ENCODE data around the gene ZDHHC11. TPM values are rescaled to one million over a fixed set of nuclear protein-coding genes. Genes with fewer than 3 reads are reported as not detected.
A peak's percentile ranks its signal among the peaks of the same experiment; 100 is the strongest.

The ZDHHC11 gene
- total and polyA plus RNA-seq, 2 experiments from 2014 or later = 8.0 to 29.1 TPM

DNA sequence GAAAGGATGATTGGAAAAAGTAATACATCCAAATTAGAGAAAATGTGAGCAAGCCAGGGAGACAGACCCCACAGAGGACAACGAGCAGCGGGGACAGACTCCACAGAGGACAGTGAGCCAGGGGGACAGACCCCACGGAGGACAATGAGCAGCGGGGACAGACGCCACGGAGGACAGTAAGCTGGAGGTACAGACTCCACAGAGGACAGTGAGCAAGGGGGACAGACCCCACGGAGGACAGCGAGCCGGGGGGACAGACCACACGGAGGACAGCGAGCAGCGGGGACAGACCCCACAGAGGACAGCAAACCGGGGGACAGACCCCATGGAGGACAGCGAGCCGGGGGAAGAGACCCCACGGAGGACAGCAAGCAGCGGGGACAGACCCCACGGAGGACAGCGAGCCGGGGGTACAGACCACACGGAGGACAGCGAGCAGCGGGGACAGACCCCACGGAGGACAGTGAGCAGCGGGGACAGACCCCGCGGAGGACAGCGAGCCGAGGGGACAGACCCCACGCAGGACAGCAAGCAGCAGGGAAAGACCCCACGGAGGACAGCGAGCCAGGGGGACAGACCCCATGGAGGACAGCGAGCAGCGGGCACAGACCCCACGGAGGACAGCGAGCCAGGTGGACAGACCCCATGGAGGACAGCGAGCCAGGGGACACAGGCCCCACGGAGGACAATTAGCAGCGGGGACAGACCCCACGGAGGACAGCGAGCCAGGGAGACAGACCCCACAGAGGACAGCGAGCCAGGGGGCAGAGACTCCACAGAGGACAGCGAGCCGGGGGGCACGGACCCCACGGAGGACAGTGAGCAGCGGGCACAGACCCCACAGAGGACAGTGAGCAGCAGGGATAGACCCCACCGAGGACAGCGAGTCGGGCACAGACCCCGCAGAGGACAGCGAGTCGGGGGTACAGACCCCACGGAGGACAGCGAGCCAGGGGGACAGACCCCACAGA, 1.9 kb upstream of the ZDHHC11 start:
- no peaks in the 10 kb centered on the region for H3K27me3 ChIP-seq (ENCODE audit: insufficient read depth)
- TF ChIP-seq, protein P1, sequence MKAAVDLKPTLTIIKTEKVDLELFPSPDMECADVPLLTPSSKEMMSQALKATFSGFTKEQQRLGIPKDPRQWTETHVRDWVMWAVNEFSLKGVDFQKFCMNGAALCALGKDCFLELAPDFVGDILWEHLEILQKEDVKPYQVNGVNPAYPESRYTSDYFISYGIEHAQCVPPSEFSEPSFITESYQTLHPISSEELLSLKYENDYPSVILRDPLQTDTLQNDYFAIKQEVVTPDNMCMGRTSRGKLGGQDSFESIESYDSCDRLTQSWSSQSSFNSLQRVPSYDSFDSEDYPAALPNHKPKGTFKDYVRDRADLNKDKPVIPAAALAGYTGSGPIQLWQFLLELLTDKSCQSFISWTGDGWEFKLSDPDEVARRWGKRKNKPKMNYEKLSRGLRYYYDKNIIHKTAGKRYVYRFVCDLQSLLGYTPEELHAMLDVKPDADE (IDR thresholded peaks at IDR 0.05) = no peak
- TF ChIP-seq CREB1 (CRISPR knock-in tag; IDR thresholded peaks at IDR 0.05; ENCODE audit: low read depth) = no peak
- TF ChIP-seq EZH2phosphoT487 (IDR thresholded peaks at IDR 0.05; ENCODE audit: unreplicated experiment) = no peak
- TF ChIP-seq ZNF331 (CRISPR knock-in tag; IDR thresholded peaks at IDR 0.05; ENCODE audit: low read depth) = no peak
- TF ChIP-seq EZH2 (IDR thresholded peaks at IDR 0.05; ENCODE audit: low read depth, unreplicated experiment) = no peak
- TF ChIP-seq ZNF114 (CRISPR knock-in tag; IDR thresholded peaks at IDR 0.05) = no peak
- no peak for TF ChIP-seq NANOG (IDR thresholded peaks at IDR 0.05; ENCODE audit: borderline replicate concordance)
- no peak for TF ChIP-seq STAT1 (IDR thresholded peaks at IDR 0.05; ENCODE audit: unreplicated experiment)
- TF ChIP-seq, protein P2, sequence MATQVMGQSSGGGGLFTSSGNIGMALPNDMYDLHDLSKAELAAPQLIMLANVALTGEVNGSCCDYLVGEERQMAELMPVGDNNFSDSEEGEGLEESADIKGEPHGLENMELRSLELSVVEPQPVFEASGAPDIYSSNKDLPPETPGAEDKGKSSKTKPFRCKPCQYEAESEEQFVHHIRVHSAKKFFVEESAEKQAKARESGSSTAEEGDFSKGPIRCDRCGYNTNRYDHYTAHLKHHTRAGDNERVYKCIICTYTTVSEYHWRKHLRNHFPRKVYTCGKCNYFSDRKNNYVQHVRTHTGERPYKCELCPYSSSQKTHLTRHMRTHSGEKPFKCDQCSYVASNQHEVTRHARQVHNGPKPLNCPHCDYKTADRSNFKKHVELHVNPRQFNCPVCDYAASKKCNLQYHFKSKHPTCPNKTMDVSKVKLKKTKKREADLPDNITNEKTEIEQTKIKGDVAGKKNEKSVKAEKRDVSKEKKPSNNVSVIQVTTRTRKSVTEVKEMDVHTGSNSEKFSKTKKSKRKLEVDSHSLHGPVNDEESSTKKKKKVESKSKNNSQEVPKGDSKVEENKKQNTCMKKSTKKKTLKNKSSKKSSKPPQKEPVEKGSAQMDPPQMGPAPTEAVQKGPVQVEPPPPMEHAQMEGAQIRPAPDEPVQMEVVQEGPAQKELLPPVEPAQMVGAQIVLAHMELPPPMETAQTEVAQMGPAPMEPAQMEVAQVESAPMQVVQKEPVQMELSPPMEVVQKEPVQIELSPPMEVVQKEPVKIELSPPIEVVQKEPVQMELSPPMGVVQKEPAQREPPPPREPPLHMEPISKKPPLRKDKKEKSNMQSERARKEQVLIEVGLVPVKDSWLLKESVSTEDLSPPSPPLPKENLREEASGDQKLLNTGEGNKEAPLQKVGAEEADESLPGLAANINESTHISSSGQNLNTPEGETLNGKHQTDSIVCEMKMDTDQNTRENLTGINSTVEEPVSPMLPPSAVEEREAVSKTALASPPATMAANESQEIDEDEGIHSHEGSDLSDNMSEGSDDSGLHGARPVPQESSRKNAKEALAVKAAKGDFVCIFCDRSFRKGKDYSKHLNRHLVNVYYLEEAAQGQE (IDR thresholded peaks at IDR 0.05; ENCODE audit: unreplicated experiment) = no peak
- Mint-ChIP-seq H3K27ac (no peak overlapping the region), H3K36me3 (ENCODE audit: low read depth) (no peaks in the 10 kb centered on the region; the same call in 2 of the 3 replicates), H3K27me3 (ENCODE audit: insufficient read depth, low read depth, poor library complexity) (peaks cover 3% of the 10 kb centered on the region), H3K4me1 (no peaks in the 10 kb centered on the region; the same call in 2 of the 3 replicates), H3K9me3 (no peaks in the 10 kb centered on the region; the same call in 2 of the 3 replicates), H3K4me3 (no peak overlapping the region; the same call in 2 of the 3 replicates)
- H3K9me2 ChIP-seq (ENCODE audit: insufficient read depth) = no peaks in the 10 kb centered on the region
- H3K4me2 ChIP-seq = no peak overlapping the region
- no peak overlapping the region for H3K27ac ChIP-seq (ENCODE audit: low read depth)
- H3K79me2 ChIP-seq (replicated peaks; ENCODE audit: insufficient read depth) = no peaks in the 10 kb centered on the region
- H2AFZ ChIP-seq = no peak overlapping the region
- no peaks in the 10 kb centered on the region for H3K4me1 ChIP-seq (ENCODE audit: insufficient read depth)
- DNase-seq (ENCODE audit: low spot score) = no peak
- H4K20me1 ChIP-seq (replicated peaks; ENCODE audit: insufficient read depth) = no peaks in the 10 kb centered on the region
- H3F3A ChIP-seq (replicated peaks; ENCODE audit: low read depth) = no peaks in the 10 kb centered on the region
- ATAC-seq = no peak
- H3K4me3 ChIP-seq = no peak overlapping the region
- H3K36me3 ChIP-seq (ENCODE audit: insufficient read depth) = no peaks in the 10 kb centered on the region

DNA sequence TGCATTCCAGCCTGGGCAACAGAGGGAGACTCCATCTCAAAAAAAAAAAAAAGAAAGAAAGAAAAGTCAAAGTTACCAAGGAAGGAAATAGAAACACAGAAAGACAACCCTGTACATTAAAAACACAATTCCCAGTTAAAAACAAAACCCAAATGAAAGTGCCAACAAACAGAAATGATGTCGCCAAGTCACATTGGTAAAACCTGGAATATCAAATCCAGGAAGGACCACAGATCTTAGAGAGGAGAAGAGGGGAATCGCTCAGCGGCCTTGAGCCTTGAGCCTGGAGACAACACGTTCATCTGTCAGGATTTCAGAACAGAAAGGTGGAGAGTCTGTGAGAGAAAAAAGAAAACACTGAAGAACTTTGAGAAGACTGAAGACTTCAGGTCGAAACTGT, 1.2 kb upstream of the ZDHHC11 start:
- Histone ChIP-seq H3K4me3 (no peak overlapping the region), H3F3A (replicated peaks; ENCODE audit: low read depth) (no peaks in the 10 kb centered on the region), H3K4me1 (ENCODE audit: insufficient read depth) (no peaks in the 10 kb centered on the region), H3K4me2 (no peak overlapping the region), H4K20me1 (replicated peaks; ENCODE audit: insufficient read depth) (no peaks in the 10 kb centered on the region), H3K27ac (ENCODE audit: low read depth) (peak overlapping the region; percentile 30; the same call in 1 of the 2 replicates), H2AFZ (no peak overlapping the region), H3K9me2 (ENCODE audit: insufficient read depth) (no peaks in the 10 kb centered on the region), H3K79me2 (replicated peaks; ENCODE audit: insufficient read depth) (no peaks in the 10 kb centered on the region), H3K27me3 (ENCODE audit: insufficient read depth) (no peaks in the 10 kb centered on the region), H3K36me3 (ENCODE audit: insufficient read depth) (no peaks in the 10 kb centered on the region)
- no peak for TF ChIP-seq STAT1 (IDR thresholded peaks at IDR 0.05; ENCODE audit: unreplicated experiment)
- TF ChIP-seq, protein P1 (IDR thresholded peaks at IDR 0.05) = no peak
- TF ChIP-seq ZNF114 (CRISPR knock-in tag; IDR thresholded peaks at IDR 0.05) = no peak
- TF ChIP-seq EZH2phosphoT487 (IDR thresholded peaks at IDR 0.05; ENCODE audit: unreplicated experiment) = no peak
- Mint-ChIP-seq H3K27me3 (ENCODE audit: insufficient read depth, low read depth, poor library complexity) (peaks cover 3% of the 10 kb centered on the region), H3K27ac (no peak overlapping the region), H3K9me3 (no peaks in the 10 kb centered on the region; the same call in 2 of the 3 replicates), H3K4me3 (no peak overlapping the region), H3K4me1 (no peaks in the 10 kb centered on the region; the same call in 2 of the 3 replicates), H3K36me3 (ENCODE audit: low read depth) (no peaks in the 10 kb centered on the region; the same call in 2 of the 3 replicates)
- DNase-seq (ENCODE audit: low spot score) (no peak), ATAC-seq (no peak)
